Chondrocyte (in vitro differentiated cells): Measurements from ENCODE around the gene IQCB1. TPM values are rescaled to one million over a fixed set of nuclear protein-coding genes. Genes with fewer than 3 reads are reported as not detected.

Source experiments
- DNase-seq: peaks from one replicate; pipeline ENCODE4 v3.0.0; 2021; ENCODE audit warnings: mixed read lengths, low spot score
- H3K27ac Mint-ChIP-seq: one replicate; pipeline ENCODE4 v1.8.0; 2021; ENCODE audit warnings: mild to moderate bottlenecking, moderate library complexity, mixed read lengths; ENCODE audit not compliant: unreplicated experiment
- H3K27me3 Mint-ChIP-seq: 2 replicates; pipeline ENCODE4 v1.8.0; 2021; ENCODE audit warnings: low read depth, mixed read lengths
- H3K36me3 Mint-ChIP-seq: 2 replicates; pipeline ENCODE4 v1.8.0; 2021; ENCODE audit warnings: low read depth, mixed read lengths
- H3K4me1 Mint-ChIP-seq: 2 replicates; pipeline ENCODE4 v1.8.0; 2021; ENCODE audit warnings: low read depth, mild to moderate bottlenecking, mixed read lengths
- H3K4me3 Mint-ChIP-seq: one replicate; pipeline ENCODE4 v1.8.0; 2021; ENCODE audit warnings: mild to moderate bottlenecking, moderate library complexity, mixed read lengths; ENCODE audit not compliant: unreplicated experiment
- H3K9me3 Mint-ChIP-seq: 2 replicates; pipeline ENCODE4 v1.8.0; 2021; ENCODE audit warnings: low read depth, mixed read lengths
- CTCF ChIP-seq: fragments of 200-600 bp; sonication (generic); IDR thresholded peaks from 2 replicates; pipeline ENCODE4 v1.5.0; 2021; ENCODE audit warnings: antibody characterized with exemption, mild to moderate bottlenecking, moderate library complexity
- total RNA-seq: library from RNA; stranded (reverse); gene quantifications from 3 replicates; pipeline ENCODE4 v1.2.1, GENCODE V29; 2021

IQCB1 gene
- total RNA-seq, 1 donor from 2014 or later, result 12.6 TPM

DNA sequence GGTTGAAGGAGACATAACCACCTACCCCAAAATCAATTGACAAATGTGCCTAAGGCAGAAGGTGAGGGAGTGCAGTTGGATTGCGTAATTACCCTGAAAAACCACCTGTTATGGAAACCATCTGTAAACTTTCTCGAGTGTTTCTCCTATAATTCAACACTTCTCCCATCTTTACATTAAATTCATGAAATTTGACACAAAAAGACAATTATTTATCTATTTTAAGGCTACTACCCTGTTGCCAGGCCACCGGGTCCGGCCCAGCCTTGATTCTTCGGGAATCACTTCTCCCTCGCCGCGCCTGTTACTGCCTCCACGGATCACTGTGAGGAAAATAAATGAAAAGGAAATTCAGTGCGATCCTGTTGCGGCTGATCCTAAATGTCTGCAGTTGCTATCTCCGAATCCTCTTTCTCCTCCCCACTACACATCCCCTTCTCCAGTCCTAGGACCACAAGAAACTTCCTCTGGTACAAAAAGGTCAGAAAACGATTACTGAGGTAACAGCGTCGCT is 646 bp downstream of the IQCB1 start:
- H3K27me3 Mint-ChIP-seq, result no peaks in the 10 kb centered on the region
- DNase-seq, result no peak

DNA sequence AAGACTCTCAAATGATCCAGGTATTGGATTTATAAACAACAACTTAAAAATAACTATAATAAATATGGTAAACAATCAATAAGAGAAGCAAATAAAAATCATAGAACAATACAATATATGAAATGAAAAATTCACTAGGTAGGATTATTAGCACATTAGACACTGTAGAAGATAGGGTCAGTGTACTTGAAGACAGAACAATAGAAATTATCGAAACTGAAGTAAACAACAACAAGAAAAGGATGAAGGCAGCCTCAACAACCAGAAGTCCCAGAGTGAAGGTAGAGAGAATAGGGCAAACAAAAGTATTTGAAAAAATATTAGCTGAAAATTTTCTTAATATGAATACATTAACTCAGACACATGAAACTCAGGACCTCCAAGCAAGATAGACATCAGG is 11.9 kb downstream of the IQCB1 start:
- no peak for TF ChIP-seq CTCF
- peaks cover 12% of the 10 kb centered on the region for H3K9me3 Mint-ChIP-seq
- H3K4me3 Mint-ChIP-seq, result no peak overlapping the region
- no peak for DNase-seq
- peaks cover 46% of the 10 kb centered on the region for H3K36me3 Mint-ChIP-seq
- H3K4me1 Mint-ChIP-seq, result peaks cover 11% of the 10 kb centered on the region
- H3K27ac Mint-ChIP-seq, result no peak overlapping the region
- H3K27me3 Mint-ChIP-seq, result no peaks in the 10 kb centered on the region

More for the DNA sequence above, 646 bp downstream of the IQCB1 start:
- Mint-ChIP-seq H3K4me1 (peaks cover 26% of the 10 kb centered on the region), H3K4me3 (peak overlapping the region; percentile 99), H3K36me3 (peaks cover 2% of the 10 kb centered on the region), H3K27ac (peak overlapping the region; percentile 92), H3K9me3 (no peaks in the 10 kb centered on the region)
- no peak for TF ChIP-seq CTCF

DNA sequence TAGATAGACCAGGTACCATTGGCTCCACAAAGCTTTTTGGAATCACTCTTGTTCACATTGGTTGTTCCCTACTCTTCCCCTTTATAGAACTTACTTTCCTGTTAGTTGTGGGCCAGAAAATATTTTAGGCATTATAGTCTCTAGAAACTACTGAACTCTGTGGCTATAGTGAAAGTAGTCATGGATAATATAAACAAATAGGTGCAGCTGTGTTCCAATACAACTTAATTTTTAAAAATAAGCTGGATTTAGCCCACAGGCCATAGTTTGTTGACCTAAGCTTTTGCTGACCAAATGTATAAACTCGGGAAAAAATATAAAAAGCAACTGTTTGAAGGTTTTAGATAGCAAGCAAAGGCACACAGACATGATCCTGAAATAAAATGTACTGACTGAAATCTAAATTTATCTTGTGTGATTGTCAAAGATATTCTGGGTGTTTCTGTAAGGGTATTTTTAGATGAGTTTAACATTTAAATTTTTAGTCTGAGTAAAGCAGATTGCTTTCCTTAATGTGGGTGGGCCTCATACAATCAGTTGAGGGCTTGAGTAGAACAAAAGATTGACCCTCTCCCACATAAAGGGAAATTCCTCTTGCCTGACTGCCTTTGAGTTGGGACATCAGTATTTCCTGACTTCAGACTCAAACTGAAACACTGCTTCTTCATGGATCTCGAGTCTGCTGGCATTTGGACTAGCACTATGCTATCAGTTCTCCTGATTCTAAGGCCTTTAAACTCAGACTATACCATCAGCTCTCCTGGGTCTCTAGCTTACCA is 13.2 kb downstream of the IQCB1 start:
- no peak for DNase-seq
- H3K27me3 Mint-ChIP-seq, result no peaks in the 10 kb centered on the region
- no peak overlapping the region for H3K27ac Mint-ChIP-seq
- peaks cover 51% of the 10 kb centered on the region for H3K36me3 Mint-ChIP-seq
- no peak overlapping the region for H3K4me3 Mint-ChIP-seq
- peaks cover 11% of the 10 kb centered on the region for H3K4me1 Mint-ChIP-seq
- peaks cover 17% of the 10 kb centered on the region for H3K9me3 Mint-ChIP-seq
- TF ChIP-seq CTCF, result no peak

- Mint-ChIP-seq H3K27me3 (no peaks in the 10 kb centered on the region), H3K27ac (no peak overlapping the region), H3K4me3 (no peak overlapping the region), H3K4me1 (peaks cover 11% of the 10 kb centered on the region), H3K36me3 (peaks cover 44% of the 10 kb centered on the region), H3K9me3 (peaks cover 29% of the 10 kb centered on the region)
- TF ChIP-seq CTCF, result no peak
- no peak for DNase-seq
Measured at GRCh38 chr3:121819236-121819635, 15.6 kb downstream of the IQCB1 start.

DNA sequence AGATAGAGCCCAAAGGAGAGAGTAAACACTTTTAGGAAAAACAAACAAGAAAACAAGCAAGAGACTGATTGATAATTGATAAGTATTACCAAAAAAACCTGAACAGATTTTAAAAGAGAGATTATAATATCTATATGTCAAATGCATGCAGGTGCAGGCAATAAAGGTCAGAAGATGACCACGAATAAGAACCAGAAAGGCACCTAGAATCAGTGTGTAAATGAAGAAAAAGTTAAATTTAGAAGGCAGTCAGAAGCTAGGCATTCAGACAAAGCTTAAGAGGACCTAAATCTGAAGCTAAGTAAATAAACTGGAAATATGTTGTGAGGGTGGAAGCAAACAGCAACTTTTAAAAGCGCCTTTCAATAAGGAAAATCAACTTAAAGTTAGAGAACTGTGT is 16.3 kb downstream of the IQCB1 start:
- no peaks in the 10 kb centered on the region for H3K27me3 Mint-ChIP-seq
- no peak for TF ChIP-seq CTCF
- H3K36me3 Mint-ChIP-seq, result peaks cover 42% of the 10 kb centered on the region

More for the DNA sequence above, 16.3 kb downstream of the IQCB1 start:
- Mint-ChIP-seq H3K27ac (no peak overlapping the region), H3K4me3 (no peak overlapping the region), H3K4me1 (peaks cover 11% of the 10 kb centered on the region), H3K9me3 (peaks cover 29% of the 10 kb centered on the region)
- DNase-seq, result no peak
